HepG2 (cell line): Measurements from ENCODE around the gene C2orf42. TPM values are rescaled to one million over a fixed set of nuclear protein-coding genes. Genes with fewer than 3 reads are reported as not detected.
A peak's percentile ranks its signal among the peaks of the same experiment; 100 is the strongest.

Experiments used
- ARNTL ChIP-seq: sonication (generic); formaldehyde crosslinking; IDR thresholded peaks from 2 replicates; pipeline ENCODE4 v1.4.0; 2020; ENCODE audit warnings: mild to moderate bottlenecking, missing genetic modification reagents
- CBFB ChIP-seq: sonication (generic); formaldehyde crosslinking; IDR thresholded peaks from 2 replicates; pipeline ENCODE4 v1.4.0; 2020; ENCODE audit warnings: missing genetic modification reagents
- FOSL2 ChIP-seq: sonication (generic); formaldehyde crosslinking; IDR thresholded peaks from 2 replicates; pipeline ENCODE4 v1.4.0; 2020; ENCODE audit warnings: missing genetic modification reagents
- FOXK1 ChIP-seq: sonication (generic); formaldehyde crosslinking; IDR thresholded peaks from 2 replicates; pipeline ENCODE4 v1.4.0; 2020; ENCODE audit warnings: low read depth, missing genetic modification reagents, borderline replicate concordance
- IRF9 ChIP-seq: sonication (generic); formaldehyde crosslinking; IDR thresholded peaks from 2 replicates; pipeline ENCODE4 v1.8.0; 2022; ENCODE audit warnings: missing genetic modification reagents, mild to moderate bottlenecking, borderline replicate concordance
- KAT2B ChIP-seq: fragments of 150-350 bp; IDR thresholded peaks from 2 replicates; pipeline ENCODE4 v1.6.1; 2014; ENCODE audit warnings: low read depth, low read length, borderline replicate concordance
- KLF16 ChIP-seq, 2 experiments: sonication (generic) in 1 of 2; formaldehyde crosslinking in 1 of 2; IDR thresholded peaks; 2 replicates each; pipeline versions ENCODE4 v1.6.1 to v1.8.0; 2016 to 2023; ENCODE audit warnings: missing genetic modification reagents in 2 of 2, missing compliant biosample characterization in 1 of 2
- MYC ChIP-seq: sonication (generic); formaldehyde crosslinking; IDR thresholded peaks from 2 replicates; pipeline ENCODE4 v1.9.0; 2021; ENCODE audit warnings: missing genetic modification reagents, borderline replicate concordance
- NFE2L2 ChIP-seq: fragments of 150-350 bp; IDR thresholded peaks from 2 replicates; pipeline ENCODE4 v1.6.1; 2014; ENCODE audit warnings: low read length
- PHF20 ChIP-seq: sonication (generic); formaldehyde crosslinking; IDR thresholded peaks from 2 replicates; pipeline ENCODE4 v1.5.0; 2020; ENCODE audit warnings: mild to moderate bottlenecking, missing genetic modification reagents
- RBFOX2 ChIP-seq: fragments of 200-400 bp; formaldehyde crosslinking; IDR thresholded peaks from 2 replicates; pipeline ENCODE4 v1.6.1; 2017; ENCODE audit warnings: low read depth, mild to moderate bottlenecking, low read length
- SNAPC2 ChIP-seq: sonication (generic); formaldehyde crosslinking; IDR thresholded peaks from 2 replicates; pipeline ENCODE4 v1.8.1; 2022; ENCODE audit warnings: mild to moderate bottlenecking, missing genetic modification reagents
- TFE3 ChIP-seq: IDR thresholded peaks from 2 replicates; pipeline ENCODE4 v1.6.1; 2016
- ZNF33B ChIP-seq: sonication (generic); formaldehyde crosslinking; IDR thresholded peaks from 2 replicates; pipeline ENCODE4 v1.5.1; 2020; ENCODE audit warnings: mild to moderate bottlenecking, missing genetic modification reagents
- ZNF451 ChIP-seq: sonication (generic); formaldehyde crosslinking; IDR thresholded peaks from 2 replicates; pipeline ENCODE4 v1.5.0; 2020; ENCODE audit warnings: mild to moderate bottlenecking, missing genetic modification reagents
- ZNF713 ChIP-seq: sonication (generic); formaldehyde crosslinking; IDR thresholded peaks from 2 replicates; pipeline ENCODE4 v1.4.0; 2020; ENCODE audit warnings: mild to moderate bottlenecking, missing genetic modification reagents
- ZNF878 ChIP-seq: sonication (generic); formaldehyde crosslinking; IDR thresholded peaks from 2 replicates; pipeline ENCODE4 v1.8.1; 2023; ENCODE audit warnings: mild to moderate bottlenecking, missing genetic modification reagents, moderate library complexity
- polyA plus RNA-seq, 8 experiments: library from polyadenylated mRNA; depleted of rRNA in 3 of 8; stranded (reverse) in 7 of 8; unstranded in 1 of 8; fragments of >200 nt; fragmentation: Illumina TruSeq in 4 of 8; extraction: Trizol in 4 of 8; gene quantifications; 2 replicates each; pipeline versions ENCODE4 v1.2.1 to v1.2.3, GENCODE V29; 2011 to 2016; ENCODE audit warnings: low read depth in 4 of 8, missing spikeins in 1 of 8, mixed read lengths in 1 of 8; ENCODE audit not compliant: insufficient read depth in 1 of 8
- total RNA-seq, 5 experiments: library from RNA; depleted of rRNA; stranded (reverse); fragments of >200 nt; fragmentation: Illumina TruSeq; extraction: Trizol; gene quantifications; 2 replicates each; pipeline ENCODE4 v1.2.3, GENCODE V29; 2016; ENCODE audit warnings: low read depth in 1 of 5
- TF ChIP-seq, protein P1 (sequence below): sonication (generic); formaldehyde crosslinking; IDR thresholded peaks from 2 replicates; pipeline ENCODE4 v1.5.0; 2020; ENCODE audit warnings: mild to moderate bottlenecking, missing genetic modification reagents, borderline replicate concordance
- TF ChIP-seq, protein P2 (sequence below): sonication (generic); formaldehyde crosslinking; IDR thresholded peaks from 2 replicates; pipeline ENCODE4 v1.5.0; 2020; ENCODE audit warnings: mild to moderate bottlenecking, missing genetic modification reagents
- TF ChIP-seq, protein P3 (sequence below): sonication (generic); formaldehyde crosslinking; IDR thresholded peaks from 2 replicates; pipeline ENCODE4 v1.4.0; 2020; ENCODE audit warnings: mild to moderate bottlenecking, missing genetic modification reagents, borderline replicate concordance

The C2orf42 gene
- total and polyA plus RNA-seq, 2 of the 13 experiments (the other 11 are each of a cell fraction or from before 2014, with no cell fraction given): 9.3 to 9.9 TPM

DNA sequence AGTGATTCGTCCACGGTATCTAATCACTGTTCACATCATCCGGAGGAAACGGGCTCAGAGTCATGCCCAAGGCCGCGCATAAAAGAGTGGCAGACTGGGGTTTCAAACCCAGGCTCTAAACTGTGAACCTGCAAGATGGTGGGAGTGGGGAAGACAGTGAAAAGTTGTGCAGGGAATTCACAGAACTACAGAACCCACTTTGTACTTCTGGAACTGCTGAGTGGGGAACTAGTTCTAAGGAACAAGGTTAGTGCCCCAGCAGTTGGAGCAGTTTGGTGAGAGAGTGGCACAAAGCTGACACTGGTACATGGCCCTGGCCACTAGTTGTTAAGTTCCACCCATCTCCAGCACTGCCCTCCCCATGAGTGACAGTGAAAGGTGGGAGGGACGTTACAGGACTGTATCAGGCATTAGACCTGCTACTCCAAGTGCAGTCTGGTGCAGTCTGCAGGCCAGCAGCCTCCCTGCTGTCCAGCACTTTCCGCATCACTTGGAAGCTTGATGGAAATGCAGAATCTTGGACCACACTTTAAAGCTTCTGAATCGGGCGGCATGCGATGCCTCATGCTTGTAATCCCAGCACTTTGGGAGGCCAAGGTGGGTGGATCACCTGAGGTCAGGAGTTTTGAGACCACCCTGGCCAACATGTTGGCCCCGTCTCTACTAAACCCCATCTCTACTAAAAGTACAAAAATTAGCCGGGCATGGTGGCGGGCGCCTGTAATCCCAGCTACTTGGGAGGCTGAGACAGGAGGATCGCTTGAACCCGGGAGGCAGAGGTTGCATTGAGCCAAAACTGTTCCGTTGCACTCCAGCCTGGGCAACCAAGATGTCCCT, 47.3 kb downstream of the C2orf42 start (continued):
- TF ChIP-seq IRF9 (CRISPR knock-in tag) (0 out of 2 replicates have a peak, but pooled peaks have one; percentile 51), NFE2L2 (0 out of 2 replicates have a peak, but pooled peaks have one; percentile 2), PHF20 (CRISPR knock-in tag) (no peak), TFE3 (CRISPR knock-in tag) (no peak), KAT2B (no peak), FOXK1 (CRISPR knock-in tag) (no peak), ARNTL (no peak), FOSL2 (peak; percentile 15; the same call in 1 of the 2 replicates), ZNF451 (0 out of 2 replicates have a peak, but pooled peaks have one; percentile 42), ZNF33B (CRISPR knock-in tag) (0 out of 2 replicates have a peak, but pooled peaks have one; percentile 49), RBFOX2 (no peak), ZNF713 (0 out of 2 replicates have a peak, but pooled peaks have one; percentile 73), KLF16 (CRISPR knock-in tag; IDR thresholded peaks at IDR 0.05) (no peak), MYC (CRISPR knock-in tag) (no peak), ZNF878 (no peak), SNAPC2 (CRISPR knock-in tag) (peak; percentile 74), CBFB (CRISPR knock-in tag) (no peak)
- TF ChIP-seq, protein P1, sequence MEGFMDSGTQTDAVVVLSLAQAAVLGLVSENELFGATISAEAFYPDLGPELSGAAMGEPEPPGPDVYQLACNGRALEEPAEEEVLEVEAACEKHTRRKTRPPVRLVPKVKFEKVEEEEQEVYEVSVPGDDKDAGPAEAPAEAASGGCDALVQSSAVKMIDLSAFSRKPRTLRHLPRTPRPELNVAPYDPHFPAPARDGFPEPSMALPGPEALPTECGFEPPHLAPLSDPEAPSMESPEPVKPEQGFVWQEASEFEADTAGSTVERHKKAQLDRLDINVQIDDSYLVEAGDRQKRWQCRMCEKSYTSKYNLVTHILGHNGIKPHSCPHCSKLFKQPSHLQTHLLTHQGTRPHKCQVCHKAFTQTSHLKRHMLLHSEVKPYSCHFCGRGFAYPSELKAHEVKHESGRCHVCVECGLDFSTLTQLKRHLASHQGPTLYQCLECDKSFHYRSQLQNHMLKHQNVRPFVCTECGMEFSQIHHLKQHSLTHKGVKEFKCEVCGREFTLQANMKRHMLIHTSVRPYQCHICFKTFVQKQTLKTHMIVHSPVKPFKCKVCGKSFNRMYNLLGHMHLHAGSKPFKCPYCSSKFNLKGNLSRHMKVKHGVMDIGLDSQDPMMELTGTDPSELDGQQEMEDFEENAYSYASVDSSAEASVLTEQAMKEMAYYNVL (CRISPR knock-in tag): no peak
- TF ChIP-seq, protein P2, sequence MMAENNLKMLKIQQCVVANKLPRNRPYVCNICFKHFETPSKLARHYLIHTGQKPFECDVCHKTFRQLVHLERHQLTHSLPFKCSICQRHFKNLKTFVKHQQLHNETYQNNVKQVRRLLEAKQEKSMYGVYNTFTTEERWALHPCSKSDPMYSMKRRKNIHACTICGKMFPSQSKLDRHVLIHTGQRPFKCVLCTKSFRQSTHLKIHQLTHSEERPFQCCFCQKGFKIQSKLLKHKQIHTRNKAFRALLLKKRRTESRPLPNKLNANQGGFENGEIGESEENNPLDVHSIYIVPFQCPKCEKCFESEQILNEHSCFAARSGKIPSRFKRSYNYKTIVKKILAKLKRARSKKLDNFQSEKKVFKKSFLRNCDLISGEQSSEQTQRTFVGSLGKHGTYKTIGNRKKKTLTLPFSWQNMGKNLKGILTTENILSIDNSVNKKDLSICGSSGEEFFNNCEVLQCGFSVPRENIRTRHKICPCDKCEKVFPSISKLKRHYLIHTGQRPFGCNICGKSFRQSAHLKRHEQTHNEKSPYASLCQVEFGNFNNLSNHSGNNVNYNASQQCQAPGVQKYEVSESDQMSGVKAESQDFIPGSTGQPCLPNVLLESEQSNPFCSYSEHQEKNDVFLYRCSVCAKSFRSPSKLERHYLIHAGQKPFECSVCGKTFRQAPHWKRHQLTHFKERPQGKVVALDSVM: peak; percentile 51; the same call in 1 of the 2 replicates
- TF ChIP-seq, protein P3, sequence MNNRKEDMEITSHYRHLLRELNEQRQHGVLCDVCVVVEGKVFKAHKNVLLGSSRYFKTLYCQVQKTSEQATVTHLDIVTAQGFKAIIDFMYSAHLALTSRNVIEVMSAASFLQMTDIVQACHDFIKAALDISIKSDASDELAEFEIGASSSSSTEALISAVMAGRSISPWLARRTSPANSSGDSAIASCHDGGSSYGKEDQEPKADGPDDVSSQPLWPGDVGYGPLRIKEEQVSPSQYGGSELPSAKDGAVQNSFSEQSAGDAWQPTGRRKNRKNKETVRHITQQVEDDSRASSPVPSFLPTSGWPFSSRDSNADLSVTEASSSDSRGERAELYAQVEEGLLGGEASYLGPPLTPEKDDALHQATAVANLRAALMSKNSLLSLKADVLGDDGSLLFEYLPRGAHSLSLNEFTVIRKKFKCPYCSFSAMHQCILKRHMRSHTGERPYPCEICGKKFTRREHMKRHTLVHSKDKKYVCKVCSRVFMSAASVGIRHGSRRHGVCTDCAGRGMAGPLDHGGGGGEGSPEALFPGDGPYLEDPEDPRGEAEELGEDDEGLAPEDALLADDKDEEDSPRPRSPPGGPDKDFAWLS (CRISPR knock-in tag): no peak
